ENCODE results near the gene GRIK1.
"Not testable (repeated sequence)": the region's sequence is repeated elsewhere in the genome, so short reads cannot be mapped to it uniquely, and the experiment has no call there.

Gene GRIK1

GRCh38 chr21:29610779-29611360 is 328.9 kb downstream of the GRIK1 start:
- no peak for DNase-seq (ENCODE audit: low read depth in 2 of 2)

- DNase-seq (ENCODE audit: low read depth in 2 of 2) = no peak
These were observed 333.2 kb downstream of the GRIK1 start for GRCh38 chr21:29606613-29607012.

- not testable (repeated sequence) for DNase-seq (ENCODE audit: low read depth in 2 of 2)
These were observed 334.6 kb downstream of the GRIK1 start for GRCh38 chr21:29605219-29605618.

- no peak for DNase-seq (ENCODE audit: low read depth in 2 of 2)
These were observed 335.7 kb downstream of the GRIK1 start for GRCh38 chr21:29604076-29604475.

GRCh38 chr21:29601047-29601446 is 338.7 kb downstream of the GRIK1 start:
- no peak for DNase-seq (ENCODE audit: low read depth in 2 of 2)

GRCh38 chr21:29586696-29587095 is 353.1 kb downstream of the GRIK1 start:
- no peak for DNase-seq (ENCODE audit: low read depth in 2 of 2)

- no peak for DNase-seq (ENCODE audit: low read depth in 2 of 2)
These were observed 354.3 kb downstream of the GRIK1 start for GRCh38 chr21:29585462-29585861.

- no peak for DNase-seq (ENCODE audit: low read depth in 2 of 2)
These were observed 356.3 kb downstream of the GRIK1 start for GRCh38 chr21:29583424-29583924.

- no peak for DNase-seq (ENCODE audit: low read depth in 2 of 2)
These were observed 356.9 kb downstream of the GRIK1 start for GRCh38 chr21:29582855-29583254.

GRCh38 chr21:29581393-29581792 is 358.4 kb downstream of the GRIK1 start:
- no peak for DNase-seq (ENCODE audit: low read depth in 2 of 2)

- no peak for DNase-seq (ENCODE audit: low read depth in 2 of 2)
These were observed 359.0 kb downstream of the GRIK1 start for GRCh38 chr21:29580732-29581285.

- DNase-seq (ENCODE audit: low read depth in 2 of 2) = no peak
These were observed 361.5 kb downstream of the GRIK1 start for GRCh38 chr21:29578306-29578705.

- DNase-seq (ENCODE audit: low read depth in 2 of 2) = no peak
These were observed 367.8 kb downstream of the GRIK1 start for GRCh38 chr21:29571949-29572348.

- no peak for DNase-seq (ENCODE audit: low read depth in 2 of 2)
These were observed 371.6 kb downstream of the GRIK1 start for GRCh38 chr21:29568020-29568697.

- no peak for DNase-seq (ENCODE audit: low read depth in 2 of 2)
These were observed 381.7 kb downstream of the GRIK1 start for GRCh38 chr21:29557931-29558725.

GRCh38 chr21:29557200-29557599 is 382.6 kb downstream of the GRIK1 start:
- no peak for DNase-seq (ENCODE audit: low read depth in 2 of 2)

GRCh38 chr21:29555601-29556000 is 384.2 kb downstream of the GRIK1 start:
- no peak for DNase-seq (ENCODE audit: low read depth in 2 of 2)

- no peak for DNase-seq (ENCODE audit: low read depth in 2 of 2)
These were observed 389.6 kb downstream of the GRIK1 start for GRCh38 chr21:29550205-29550604.

- no peak for DNase-seq (ENCODE audit: low read depth in 2 of 2)
These were observed 390.2 kb downstream of the GRIK1 start for GRCh38 chr21:29549614-29550013.

GRCh38 chr21:29547998-29548397 is 391.8 kb downstream of the GRIK1 start:
- DNase-seq (ENCODE audit: low read depth in 2 of 2) = no peak

GRCh38 chr21:29546071-29546470 is 393.7 kb downstream of the GRIK1 start:
- DNase-seq (ENCODE audit: low read depth in 2 of 2) = no peak

GRCh38 chr21:29540289-29540688 is 399.5 kb downstream of the GRIK1 start:
- DNase-seq (ENCODE audit: low read depth in 2 of 2) = no peak

All from stimulated activated CD8-positive, alpha-beta memory T cell treated with anti-CD3 and anti-CD28 coated beads, Interleukin-2, amount 100 ng/mL, for 1 hour (primary cell).